HepG2 (cell line): ENCODE results near the gene RIPOR1. TPM values are rescaled to one million over a fixed set of nuclear protein-coding genes. Genes with fewer than 3 reads are reported as not detected.

ENCODE experiments used
- ATAC-seq: fragments of 200-7000 bp; cut with Tn5 transposase; 3 replicates; pipeline ENCODE4 v1.9.1; 2020; ENCODE audit warnings: mild to moderate bottlenecking, moderate library complexity
- BruUV-seq: library from RNA; stranded (reverse); fragments of 400-500 nt; replicated peaks from 2 replicates; lab custom pipeline; 2021; lab: Mats Ljungman, UMichigan
- CTCF ChIA-PET: fragments of 300-600 bp; formaldehyde crosslinking; extraction: SDS; loops from one replicate; lab custom pipeline; 2021; ENCODE audit warnings: low total read pairs, inconsistent platforms, low intra/inter-chr PET ratio; lab: Yijun Ruan, JAX
- POLR2A ChIA-PET: fragments of 350-600 bp; sonication (Branson Sonifier 250); formaldehyde crosslinking; loops from one replicate; lab custom pipeline; 2020; ENCODE audit warnings: antibody characterized with exemption, inconsistent platforms; lab: Yijun Ruan, JAX
- DNase-seq: peaks from one replicate; pipeline ENCODE4 v3.0.0-alpha.2; 2015; ENCODE audit warnings: low spot score
- FAIRE-seq: peaks from 3 replicates; lab custom pipeline; 2011; peaks lifted over from hg19 to GRCh38; lab: Jason Lieb, UNC
- H2AFZ ChIP-seq: one replicate; pipeline ENCODE4 v1.6.1; 2011; ENCODE audit warnings: low read length, inconsistent platforms
- H3K27ac ChIP-seq: fragments of 300-600 bp; 3 replicates; pipeline ENCODE4 v1.8.0; 2011; ENCODE audit warnings: mixed run types, mild to moderate bottlenecking, mixed read lengths, low read length, inconsistent platforms; ENCODE audit not compliant: insufficient read depth; ENCODE audit errors: extremely low read length
- H3K27me3 ChIP-seq, 2 experiments: fragments of 200-600 bp in 1 of 2; 2 replicates in 1 of 2; 3 replicates in 1 of 2; pipeline versions ENCODE4 v1.6.0 to v1.8.0; 2011; ENCODE audit warnings: low read length in 2 of 2, mild to moderate bottlenecking in 2 of 2, moderate library complexity in 2 of 2, inconsistent platforms in 1 of 2; ENCODE audit not compliant: insufficient read depth in 2 of 2, control insufficient read depth in 1 of 2
- H3K36me3 ChIP-seq, 2 experiments: fragments of 200-600 bp in 1 of 2; replicated peaks in 1 of 2; 2 replicates in 1 of 2; 3 replicates in 1 of 2; pipeline versions ENCODE4 v1.5.1 to v1.8.0; 2011; ENCODE audit warnings: low read length in 2 of 2, inconsistent platforms in 1 of 2; ENCODE audit not compliant: insufficient read depth in 2 of 2, control insufficient read depth in 1 of 2
- H3K4me1 ChIP-seq: 2 replicates; pipeline ENCODE4 v1.5.1; 2012; ENCODE audit warnings: low read length, inconsistent platforms; ENCODE audit not compliant: insufficient read depth
- H3K4me2 ChIP-seq: 2 replicates; pipeline ENCODE4 v1.6.0; 2011; ENCODE audit warnings: low read depth, low read length, inconsistent platforms
- H3K4me3 ChIP-seq, 3 experiments: fragments of 200-600 bp in 1 of 3; sonication (generic), shearing (Covaris generic) in 1 of 3; replicated peaks in 1 of 3; 2 replicates each; pipeline ENCODE4 v1.5.1; 2011 to 2016; ENCODE audit warnings: low read length in 3 of 3, inconsistent platforms in 2 of 3, low read depth in 2 of 3, mild to moderate bottlenecking in 2 of 3, control low read depth in 1 of 3, mixed read lengths in 1 of 3; ENCODE audit not compliant: insufficient read depth in 1 of 3
- H3K79me2 ChIP-seq: one replicate; pipeline ENCODE4 v1.6.1; 2011; ENCODE audit warnings: low read length, inconsistent platforms; ENCODE audit not compliant: insufficient read depth
- H3K9ac ChIP-seq: 2 replicates; pipeline ENCODE4 v1.6.0; 2011; ENCODE audit warnings: mild to moderate bottlenecking, low read depth, low read length, inconsistent platforms; ENCODE audit not compliant: insufficient read depth
- H3K9me3 ChIP-seq: 2 replicates; pipeline ENCODE4 v1.5.1; 2012; ENCODE audit warnings: mild to moderate bottlenecking, low read length
- H4K20me1 ChIP-seq: 2 replicates; pipeline ENCODE4 v1.6.0; 2011; ENCODE audit warnings: inconsistent platforms, mild to moderate bottlenecking, low read length, moderate library complexity; ENCODE audit not compliant: insufficient read depth
- FOSL2 ChIP-seq: sonication (generic); formaldehyde crosslinking; IDR thresholded peaks from 2 replicates; pipeline ENCODE4 v1.4.0; 2020; ENCODE audit warnings: missing genetic modification reagents
- HNF4G ChIP-seq, 2 experiments: sonication (generic) in 1 of 2; formaldehyde crosslinking in 1 of 2; IDR thresholded peaks; 2 replicates each; pipeline versions ENCODE4 v1.4.0 to v1.6.1; 2011 to 2020; ENCODE audit warnings: borderline replicate concordance in 2 of 2, low read depth in 2 of 2, mild to moderate bottlenecking in 2 of 2, low read length in 1 of 2, missing genetic modification reagents in 1 of 2, moderate library complexity in 1 of 2
- MXD1 ChIP-seq: sonication (generic); formaldehyde crosslinking; IDR thresholded peaks from 2 replicates; pipeline ENCODE4 v1.4.0; 2020; ENCODE audit warnings: mild to moderate bottlenecking, missing genetic modification reagents
- PATZ1 ChIP-seq: sonication (generic); formaldehyde crosslinking; IDR thresholded peaks from 2 replicates; pipeline ENCODE4 v1.4.0; 2020; ENCODE audit warnings: missing genetic modification reagents
- PAXIP1 ChIP-seq: sonication (generic); formaldehyde crosslinking; conservative IDR thresholded peaks from 2 replicates; pipeline ENCODE4 v1.4.0; 2020; ENCODE audit warnings: mild to moderate bottlenecking, missing genetic modification reagents, moderate library complexity
- RAD51 ChIP-seq: fragments of 450-650 bp; IDR thresholded peaks from 2 replicates; pipeline ENCODE4 v1.6.1; 2016; ENCODE audit warnings: borderline replicate concordance
- THRA ChIP-seq: sonication (generic); formaldehyde crosslinking; IDR thresholded peaks from 2 replicates; pipeline ENCODE4 v1.4.0; 2020; ENCODE audit warnings: missing genetic modification reagents, borderline replicate concordance
- ZNF605 ChIP-seq: sonication (generic); formaldehyde crosslinking; IDR thresholded peaks from 2 replicates; pipeline ENCODE4 v1.8.0; 2022; ENCODE audit warnings: mild to moderate bottlenecking, missing genetic modification reagents
- WGBS: methylation state at CpG from one replicate; pipeline ENCODE4 v1.1.6; 2017; ENCODE audit warnings: low lambda C conversion rate; 5-methylcytosine and 5-hydroxymethylcytosine counted together
- in situ Hi-C: cut with HindIII; loops from 2 replicates; pipeline ENCODE4 v1.10.0; 2017; ENCODE audit warnings: low pct_unique_long_range_greater_than_20kb; ENCODE audit not compliant: extremely low pct_ligation_motif_present
- intact Hi-C: fragments of 100-400 bp; cut with micrococcal nuclease; formaldehyde crosslinking; loops from one replicate; pipeline ENCODE4 v1.10.0; 2022; ENCODE audit not compliant: unreplicated experiment
- polyA plus RNA-seq, 8 experiments: library from polyadenylated mRNA; depleted of rRNA in 3 of 8; stranded (reverse) in 7 of 8; unstranded in 1 of 8; fragments of >200 nt; fragmentation: Illumina TruSeq in 4 of 8; extraction: Trizol in 4 of 8; gene quantifications; 2 replicates each; pipeline versions ENCODE4 v1.2.1 to v1.2.3, GENCODE V29; 2011 to 2016; ENCODE audit warnings: low read depth in 4 of 8, missing spikeins in 1 of 8, mixed read lengths in 1 of 8; ENCODE audit not compliant: insufficient read depth in 1 of 8
- total RNA-seq, 5 experiments: library from RNA; depleted of rRNA; stranded (reverse); fragments of >200 nt; fragmentation: Illumina TruSeq; extraction: Trizol; gene quantifications; 2 replicates each; pipeline ENCODE4 v1.2.3, GENCODE V29; 2016; ENCODE audit warnings: low read depth in 1 of 5

RIPOR1 gene
- total and polyA plus RNA-seq, 2 of the 13 experiments (the other 11 are each of a cell fraction or from before 2014, with no cell fraction given): 4.6 to 8.1 TPM

- H3K9ac ChIP-seq: no peak overlapping the region; the same call in 1 of the 2 replicates
- H3K36me3 ChIP-seq: no peaks in the 10 kb centered on the region
- CTCF ChIA-PET: no interaction called here
- DNase-seq (no peak), ATAC-seq (no peak), FAIRE-seq (no peak)
- H3K79me2 ChIP-seq: peaks cover 4% of the 10 kb centered on the region
- WGBS: 99% methylated on average over 4 of the region's 4 CpGs
- no peak overlapping the region for H3K27ac ChIP-seq
- no peak overlapping the region for H3K4me3 ChIP-seq
- peaks cover 54% of the 10 kb centered on the region for H3K4me1 ChIP-seq
- peaks cover 0 to 6% of the 10 kb centered on the region in 2 experiments; a peak in 2 of 5 replicates for H3K27me3 ChIP-seq
- no TSS peak for BruUV-seq
- H4K20me1 ChIP-seq: peaks cover 28% of the 10 kb centered on the region; the same call in 1 of the 2 replicates
- H2AFZ ChIP-seq: no peak overlapping the region
- in situ Hi-C loops: no loop called here
- intact Hi-C loops: no loop called here
- no peaks in the 10 kb centered on the region for H3K9me3 ChIP-seq
- no peak for TF ChIP-seq RAD51
- TF ChIP-seq MXD1 (CRISPR knock-in tag): 0 out of 2 replicates have a peak, but pooled peaks have one; percentile 3
- POLR2A ChIA-PET: interaction anchor here (1.1 to 1.4 kb wide), 2 partner anchors 15 to 31 kb away, joined by 3 read pairs; partner anchors contain the start of gene CTCF
- H3K4me2 ChIP-seq: no peak overlapping the region
These were observed 2.6 kb downstream of the RIPOR1 start for GRCh38 chr16:67531247-67531646.

- CTCF ChIA-PET: interaction anchor here (2.2 kb wide), 1 partner anchor 11 kb away, joined by 10 read pairs; no protein-coding TSS in a partner anchor
- FAIRE-seq: no peak
- peaks cover 4% of the 10 kb centered on the region for H3K79me2 ChIP-seq
- TF ChIP-seq FOSL2 (CRISPR knock-in tag) (no peak), PAXIP1 (CRISPR knock-in tag) (no peak), THRA (no peak), HNF4G (IDR thresholded peaks at IDR 0.05; ENCODE audit: borderline replicate concordance, low read depth, low read length) (no peak), HNF4G (CRISPR knock-in tag; IDR thresholded peaks at IDR 0.05; ENCODE audit: borderline replicate concordance, low read depth) (no peak), ZNF605 (CRISPR knock-in tag) (no peak), PATZ1 (CRISPR knock-in tag) (no peak)
These were observed 4.5 kb downstream of the RIPOR1 start for GRCh38 chr16:67533024-67533560.

More at GRCh38 chr16:67533024-67533560, 4.5 kb downstream of the RIPOR1 start:
- POLR2A ChIA-PET: no interaction called here
- ATAC-seq (no peak), DNase-seq (no peak)
- Histone ChIP-seq H3K4me3 (no peak overlapping the region), H3K4me2 (no peak overlapping the region), H4K20me1 (peaks cover 28% of the 10 kb centered on the region; the same call in 1 of the 2 replicates), H3K9ac (no peak overlapping the region), H3K4me1 (peaks cover 45% of the 10 kb centered on the region), H3K27me3 (no peaks in the 10 kb centered on the region; a peak in 1 of 5 replicates), H2AFZ (no peak overlapping the region), H3K36me3 (no peaks in the 10 kb centered on the region), H3K27ac (no peak overlapping the region), H3K9me3 (no peaks in the 10 kb centered on the region)
- intact Hi-C loops: no loop called here
- in situ Hi-C loops: no loop called here
- 88% methylated on average over 9 of the region's 9 CpGs for WGBS
- no TSS peak for BruUV-seq
